Measurements from ENCODE around the gene SPAG16.

SPAG16 gene

DNA sequence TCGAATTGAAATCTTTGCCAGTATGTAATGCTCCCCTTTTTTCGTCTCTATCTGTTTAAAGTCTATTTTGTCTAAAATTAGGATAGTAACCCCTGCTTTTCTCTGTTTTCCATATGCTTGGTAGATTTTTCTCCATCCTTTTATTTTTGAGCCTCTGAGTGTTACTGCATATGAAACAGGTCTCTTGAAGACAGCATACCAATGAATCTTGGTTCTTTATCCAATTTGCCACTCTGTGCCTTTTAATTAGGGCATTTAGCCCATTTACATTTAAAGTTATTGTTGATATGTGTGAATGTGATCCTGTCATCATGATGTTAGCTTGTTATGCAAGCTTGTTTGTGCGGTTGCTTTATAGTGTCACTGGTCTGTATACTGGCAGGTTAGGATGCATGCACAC lies 635.8 kb downstream of the SPAG16 start:
- no peaks in the 10 kb centered on the region for H3K9me3 ChIP-seq (ENCODE audit: control insufficient read depth, low read length)
- H3K36me3 ChIP-seq (ENCODE audit: control insufficient read depth, insufficient read depth, low read length) = no peaks in the 10 kb centered on the region
- no peak overlapping the region for H3K27ac ChIP-seq (ENCODE audit: insufficient read depth, low read depth, low read length, poor library complexity, severe bottlenecking)
- H3K27me3 ChIP-seq (ENCODE audit: control insufficient read depth, insufficient read depth, low read length, poor library complexity, severe bottlenecking) = no peaks in the 10 kb centered on the region
- no peaks in the 10 kb centered on the region for H3K4me1 ChIP-seq (ENCODE audit: control insufficient read depth, insufficient read depth, low read length)
- no peak overlapping the region for H3K4me3 ChIP-seq (ENCODE audit: insufficient read depth, low read depth, low read length)
- 80 to 81% methylated on average over 3 of the region's 3 CpGs for WGBS, 2 experiments

DNA sequence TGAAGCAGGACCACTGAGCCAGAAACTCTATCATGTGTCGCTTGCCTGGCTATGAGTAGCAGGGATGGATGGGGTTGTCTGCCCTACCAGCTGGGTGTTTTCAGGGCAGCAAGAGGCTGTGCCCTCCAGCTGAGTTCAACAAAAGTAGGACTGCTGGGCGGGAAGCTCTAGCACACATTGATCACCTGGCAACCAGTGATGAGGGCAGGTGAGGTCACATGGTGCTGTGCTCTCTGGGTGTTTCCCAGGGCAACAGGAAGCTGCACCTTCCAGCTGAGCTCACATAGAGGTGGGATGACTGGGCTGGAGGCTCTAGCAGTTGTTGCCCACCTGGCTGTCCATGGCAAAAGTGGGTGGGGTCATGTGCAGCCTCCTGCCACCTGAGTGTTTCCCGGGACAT lies 639.3 kb downstream of the SPAG16 start:
- Histone ChIP-seq H3K27me3 (ENCODE audit: control insufficient read depth, insufficient read depth, low read length, poor library complexity, severe bottlenecking) (no peaks in the 10 kb centered on the region), H3K36me3 (ENCODE audit: control insufficient read depth, insufficient read depth, low read length) (no peaks in the 10 kb centered on the region), H3K4me3 (ENCODE audit: insufficient read depth, low read depth, low read length) (no peak overlapping the region), H3K9me3 (ENCODE audit: control insufficient read depth, low read length) (no peaks in the 10 kb centered on the region), H3K4me1 (ENCODE audit: control insufficient read depth, insufficient read depth, low read length) (no peaks in the 10 kb centered on the region), H3K27ac (ENCODE audit: insufficient read depth, low read depth, low read length, poor library complexity, severe bottlenecking) (no peak overlapping the region)
- WGBS, 2 experiments = 92 to 93% methylated on average over 3 of the region's 3 CpGs

DNA sequence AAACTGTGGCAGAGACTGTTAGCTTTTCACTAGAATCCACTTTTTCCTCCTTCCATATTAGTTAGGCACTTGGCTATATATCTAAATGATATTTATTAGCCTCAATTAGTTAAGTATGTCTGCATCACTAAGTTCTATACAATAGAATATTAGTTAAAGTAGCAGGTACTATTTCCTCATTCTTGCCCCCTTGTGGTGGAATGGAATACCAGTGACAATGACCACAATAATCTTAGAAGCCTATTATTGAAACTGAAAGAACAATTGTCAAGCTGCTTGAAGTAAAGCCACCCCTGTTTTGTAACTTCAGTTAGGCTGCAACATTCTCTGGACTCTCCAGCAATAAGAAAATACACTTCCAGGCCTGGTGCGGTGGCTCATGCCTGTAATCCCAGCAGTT lies 650.3 kb downstream of the SPAG16 start:
- Histone ChIP-seq H3K4me3 (ENCODE audit: insufficient read depth, low read depth, low read length) (no peak overlapping the region), H3K27me3 (ENCODE audit: control insufficient read depth, insufficient read depth, low read length, poor library complexity, severe bottlenecking) (no peaks in the 10 kb centered on the region), H3K27ac (ENCODE audit: insufficient read depth, low read depth, low read length, poor library complexity, severe bottlenecking) (no peak overlapping the region), H3K9me3 (ENCODE audit: control insufficient read depth, low read length) (no peaks in the 10 kb centered on the region), H3K4me1 (ENCODE audit: control insufficient read depth, insufficient read depth, low read length) (no peaks in the 10 kb centered on the region), H3K36me3 (ENCODE audit: control insufficient read depth, insufficient read depth, low read length) (no peaks in the 10 kb centered on the region)
- 91 to 100% methylated on average over 1 of the region's 1 CpG for WGBS, 2 experiments

DNA sequence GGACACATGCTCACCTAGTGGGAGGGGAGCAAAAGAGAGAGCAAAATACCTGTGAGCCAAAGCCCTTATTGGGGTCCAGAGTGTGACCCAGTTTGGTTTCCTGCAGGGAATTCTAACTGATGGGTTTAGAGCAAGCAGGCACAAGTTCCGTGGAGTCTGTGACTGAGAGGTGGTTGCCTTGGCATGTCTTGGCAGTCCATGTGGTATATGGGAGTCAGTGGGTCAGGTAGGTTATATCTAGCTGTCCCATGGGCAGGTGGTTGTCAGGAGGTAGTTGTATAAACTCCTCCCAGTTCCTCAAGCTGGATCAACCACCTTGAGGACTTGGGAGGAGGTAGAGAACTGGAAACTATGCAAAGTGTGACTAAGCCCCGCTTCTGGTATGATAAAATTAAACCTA lies 673.8 kb downstream of the SPAG16 start:
- Histone ChIP-seq H3K4me3 (ENCODE audit: insufficient read depth, low read depth, low read length) (no peak overlapping the region), H3K4me1 (ENCODE audit: control insufficient read depth, insufficient read depth, low read length) (no peaks in the 10 kb centered on the region), H3K27me3 (ENCODE audit: control insufficient read depth, insufficient read depth, low read length, poor library complexity, severe bottlenecking) (no peaks in the 10 kb centered on the region), H3K36me3 (ENCODE audit: control insufficient read depth, insufficient read depth, low read length) (no peaks in the 10 kb centered on the region), H3K9me3 (ENCODE audit: control insufficient read depth, low read length) (no peaks in the 10 kb centered on the region), H3K27ac (ENCODE audit: insufficient read depth, low read depth, low read length, poor library complexity, severe bottlenecking) (no peak overlapping the region)
- WGBS, 2 experiments = 84 to 90% methylated on average over 2 of the region's 2 CpGs

DNA sequence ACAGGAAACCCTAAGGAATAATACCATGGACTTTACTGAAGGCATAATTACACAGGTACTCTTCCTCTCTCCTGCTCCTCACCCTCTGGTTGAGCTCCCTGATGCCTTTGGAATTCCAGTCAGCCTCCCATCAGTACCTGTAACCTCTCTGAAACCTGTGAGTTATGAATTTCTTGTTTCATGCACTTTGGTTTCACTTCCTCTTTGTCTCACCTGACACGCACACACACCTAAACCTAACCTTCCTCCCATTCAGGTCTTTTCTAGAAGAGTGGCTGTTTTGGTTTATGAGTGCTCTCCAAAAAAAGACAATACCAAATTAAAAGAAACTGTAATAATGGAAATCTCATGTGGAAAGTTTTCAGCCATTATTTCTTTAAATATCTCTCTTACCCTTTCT lies 675.3 kb downstream of the SPAG16 start:
- Histone ChIP-seq H3K9me3 (ENCODE audit: control insufficient read depth, low read length) (no peaks in the 10 kb centered on the region), H3K27ac (ENCODE audit: insufficient read depth, low read depth, low read length, poor library complexity, severe bottlenecking) (no peak overlapping the region), H3K27me3 (ENCODE audit: control insufficient read depth, insufficient read depth, low read length, poor library complexity, severe bottlenecking) (no peaks in the 10 kb centered on the region), H3K4me3 (ENCODE audit: insufficient read depth, low read depth, low read length) (no peak overlapping the region), H3K4me1 (ENCODE audit: control insufficient read depth, insufficient read depth, low read length) (no peaks in the 10 kb centered on the region), H3K36me3 (ENCODE audit: control insufficient read depth, insufficient read depth, low read length) (no peaks in the 10 kb centered on the region)
- WGBS, 2 experiments = 90% methylated on average over 1 of the region's 1 CpG; no CpG with 5 or more reads in 1 of the 2 experiments

DNA sequence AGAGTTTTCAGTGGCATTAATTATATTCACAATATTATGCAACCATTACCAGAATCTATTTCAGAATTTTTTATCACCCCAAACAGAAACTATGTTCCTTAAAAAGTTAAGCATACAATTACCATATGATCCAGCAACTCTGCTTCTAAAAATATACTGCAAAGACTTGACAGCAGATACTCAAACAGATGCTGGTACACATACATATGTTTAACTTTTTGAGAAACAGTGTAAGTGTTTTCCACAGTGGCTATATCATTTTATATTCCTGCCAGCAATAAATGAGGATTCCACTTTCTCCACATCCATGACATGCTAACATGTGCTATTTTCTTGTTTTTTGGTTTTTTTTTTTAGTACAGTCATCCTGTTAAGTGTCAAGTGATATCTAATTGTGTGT lies 687.3 kb downstream of the SPAG16 start:
- Histone ChIP-seq H3K4me1 (ENCODE audit: control insufficient read depth, insufficient read depth, low read length) (no peaks in the 10 kb centered on the region), H3K27ac (ENCODE audit: insufficient read depth, low read depth, low read length, poor library complexity, severe bottlenecking) (no peak overlapping the region), H3K9me3 (ENCODE audit: control insufficient read depth, low read length) (no peaks in the 10 kb centered on the region), H3K4me3 (ENCODE audit: insufficient read depth, low read depth, low read length) (no peak overlapping the region), H3K27me3 (ENCODE audit: control insufficient read depth, insufficient read depth, low read length, poor library complexity, severe bottlenecking) (no peaks in the 10 kb centered on the region), H3K36me3 (ENCODE audit: control insufficient read depth, insufficient read depth, low read length) (no peaks in the 10 kb centered on the region)

DNA sequence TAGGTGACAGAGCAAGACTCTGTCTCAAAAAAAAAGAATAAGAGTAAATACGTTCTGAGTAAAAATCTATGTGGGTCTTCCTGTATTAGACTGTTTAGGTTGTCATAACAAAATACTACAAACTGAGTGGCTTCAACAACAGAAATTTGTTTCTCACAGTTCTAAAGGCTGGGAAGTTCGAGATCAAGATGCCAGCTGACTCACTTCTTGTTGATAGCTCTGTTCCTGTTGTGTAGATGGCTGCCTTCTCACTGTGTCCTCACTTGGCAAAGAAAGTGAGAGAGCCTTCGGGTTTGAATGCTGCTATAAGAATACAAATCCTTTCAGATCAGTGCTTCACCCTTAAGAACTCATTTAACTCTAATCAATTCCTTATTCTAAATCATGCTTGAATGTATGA lies 696.6 kb downstream of the SPAG16 start:
- no peaks in the 10 kb centered on the region for H3K4me1 ChIP-seq (ENCODE audit: control insufficient read depth, insufficient read depth, low read length)
- H3K4me3 ChIP-seq (ENCODE audit: insufficient read depth, low read depth, low read length) = no peak overlapping the region
- no peaks in the 10 kb centered on the region for H3K9me3 ChIP-seq (ENCODE audit: control insufficient read depth, low read length)
- H3K27ac ChIP-seq (ENCODE audit: insufficient read depth, low read depth, low read length, poor library complexity, severe bottlenecking) = no peak overlapping the region
- H3K27me3 ChIP-seq (ENCODE audit: control insufficient read depth, insufficient read depth, low read length, poor library complexity, severe bottlenecking) = no peaks in the 10 kb centered on the region
- 80 to 87% methylated on average over 3 of the region's 3 CpGs for WGBS, 2 experiments
- H3K36me3 ChIP-seq (ENCODE audit: control insufficient read depth, insufficient read depth, low read length) = no peaks in the 10 kb centered on the region

DNA sequence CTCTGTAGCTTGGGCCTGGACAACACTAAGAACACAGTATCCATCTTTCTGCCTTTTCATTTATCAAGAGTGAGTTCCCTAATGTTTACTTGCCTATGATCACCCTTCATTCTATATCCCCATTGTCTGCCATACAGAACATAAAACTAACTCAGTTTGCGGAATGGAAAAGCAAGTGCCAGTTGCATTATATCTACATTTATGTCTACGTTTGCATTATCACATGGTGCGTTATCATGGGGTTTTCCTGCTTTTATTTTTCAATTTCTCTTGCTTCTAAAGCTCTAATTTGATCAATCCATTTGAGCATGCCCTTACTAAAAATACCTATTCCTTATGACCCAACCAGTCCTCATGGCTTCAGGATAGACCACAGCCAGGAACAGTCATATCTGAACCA lies 704.9 kb downstream of the SPAG16 start:
- Histone ChIP-seq H3K4me1 (ENCODE audit: control insufficient read depth, insufficient read depth, low read length) (no peaks in the 10 kb centered on the region), H3K4me3 (ENCODE audit: insufficient read depth, low read depth, low read length) (no peak overlapping the region), H3K9me3 (ENCODE audit: control insufficient read depth, low read length) (no peaks in the 10 kb centered on the region), H3K27me3 (ENCODE audit: control insufficient read depth, insufficient read depth, low read length, poor library complexity, severe bottlenecking) (no peaks in the 10 kb centered on the region), H3K27ac (ENCODE audit: insufficient read depth, low read depth, low read length, poor library complexity, severe bottlenecking) (no peak overlapping the region), H3K36me3 (ENCODE audit: control insufficient read depth, insufficient read depth, low read length) (no peaks in the 10 kb centered on the region)
- WGBS, 2 experiments = 94 to 95% methylated on average over 3 of the region's 3 CpGs

DNA sequence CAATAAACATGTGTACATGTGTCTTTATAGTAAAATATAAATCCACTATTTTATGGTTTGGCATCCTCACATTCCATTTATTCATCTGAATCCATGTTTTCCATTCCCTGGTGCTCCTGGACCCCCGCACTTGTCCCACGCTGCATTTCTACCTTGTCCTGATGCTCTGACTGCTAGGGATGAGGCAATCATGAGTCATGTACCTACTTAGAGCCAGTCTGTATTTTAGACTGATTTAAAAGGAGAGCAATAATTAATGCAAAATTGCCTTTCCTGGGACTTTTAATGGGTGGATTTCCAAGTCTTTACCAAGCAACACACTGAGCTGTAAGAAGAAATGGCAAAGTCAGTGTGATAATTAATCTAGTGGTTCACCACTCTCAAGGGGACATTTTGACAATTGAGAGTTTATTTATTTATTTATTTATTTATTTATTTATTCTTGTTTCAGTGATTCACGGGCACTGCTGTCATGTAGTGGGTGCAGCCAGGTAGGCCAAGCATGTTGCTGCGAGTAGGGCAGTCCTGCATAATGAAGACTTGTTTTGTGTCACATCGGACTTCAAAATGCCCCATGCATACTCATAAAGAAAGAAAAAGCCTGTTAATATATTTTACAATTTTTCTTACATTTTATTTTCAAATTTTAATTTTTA lies 707.3 kb downstream of the SPAG16 start:
- Histone ChIP-seq H3K9me3 (ENCODE audit: control insufficient read depth, low read length) (no peaks in the 10 kb centered on the region), H3K4me1 (ENCODE audit: control insufficient read depth, insufficient read depth, low read length) (no peaks in the 10 kb centered on the region), H3K27ac (ENCODE audit: insufficient read depth, low read depth, low read length, poor library complexity, severe bottlenecking) (no peak overlapping the region), H3K36me3 (ENCODE audit: control insufficient read depth, insufficient read depth, low read length) (no peaks in the 10 kb centered on the region), H3K27me3 (ENCODE audit: control insufficient read depth, insufficient read depth, low read length, poor library complexity, severe bottlenecking) (no peaks in the 10 kb centered on the region), H3K4me3 (ENCODE audit: insufficient read depth, low read depth, low read length) (no peak overlapping the region)
- WGBS, 2 experiments = 97% methylated on average over 4 to 5 of the region's 5 CpGs

DNA sequence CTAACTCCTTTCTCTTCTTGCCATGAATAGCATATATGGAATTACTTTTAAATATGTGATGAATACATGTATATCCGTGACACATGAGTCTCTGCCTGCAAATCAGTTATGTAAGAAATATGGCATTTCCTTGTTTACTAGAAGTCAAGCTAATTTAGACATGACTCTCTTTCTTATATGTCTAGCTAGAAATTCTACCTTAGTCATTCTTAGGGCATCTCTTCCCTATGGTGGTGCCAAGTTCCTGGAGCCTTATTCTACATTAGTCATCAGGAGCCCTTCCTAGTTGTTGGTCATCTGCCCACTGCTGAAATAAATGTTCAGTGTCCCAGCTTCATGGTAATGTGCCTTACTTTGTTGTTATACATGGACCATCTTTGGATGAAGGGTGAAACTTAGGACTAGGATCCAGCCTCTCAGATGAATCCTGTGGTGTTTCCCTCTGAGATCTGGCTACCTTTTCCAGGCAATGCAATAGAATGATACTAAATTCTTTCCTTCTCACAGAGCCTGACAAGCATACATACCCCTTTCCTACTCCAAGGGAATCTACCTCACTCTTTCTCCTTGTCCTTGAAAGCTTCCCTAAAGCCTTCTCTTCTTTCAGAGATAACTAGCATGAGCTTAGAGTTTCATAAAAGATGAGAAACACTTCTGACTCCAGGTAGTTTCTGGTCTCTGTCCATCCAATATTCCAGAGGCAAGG lies 711.3 kb downstream of the SPAG16 start:
- H3K27ac ChIP-seq (ENCODE audit: insufficient read depth, low read depth, low read length, poor library complexity, severe bottlenecking) = no peak overlapping the region
- H3K27me3 ChIP-seq (ENCODE audit: control insufficient read depth, insufficient read depth, low read length, poor library complexity, severe bottlenecking) = no peaks in the 10 kb centered on the region
- H3K36me3 ChIP-seq (ENCODE audit: control insufficient read depth, insufficient read depth, low read length) = no peaks in the 10 kb centered on the region
- no peak overlapping the region for H3K4me3 ChIP-seq (ENCODE audit: insufficient read depth, low read depth, low read length)
- H3K4me1 ChIP-seq (ENCODE audit: control insufficient read depth, insufficient read depth, low read length) = no peaks in the 10 kb centered on the region
- no peaks in the 10 kb centered on the region for H3K9me3 ChIP-seq (ENCODE audit: control insufficient read depth, low read length)
- 100% methylated on average over 1 of the region's 1 CpG; no CpG with 5 or more reads in 1 of the 2 experiments for WGBS, 2 experiments
